ENCODE measurements around the gene FYB1.

DNA sequence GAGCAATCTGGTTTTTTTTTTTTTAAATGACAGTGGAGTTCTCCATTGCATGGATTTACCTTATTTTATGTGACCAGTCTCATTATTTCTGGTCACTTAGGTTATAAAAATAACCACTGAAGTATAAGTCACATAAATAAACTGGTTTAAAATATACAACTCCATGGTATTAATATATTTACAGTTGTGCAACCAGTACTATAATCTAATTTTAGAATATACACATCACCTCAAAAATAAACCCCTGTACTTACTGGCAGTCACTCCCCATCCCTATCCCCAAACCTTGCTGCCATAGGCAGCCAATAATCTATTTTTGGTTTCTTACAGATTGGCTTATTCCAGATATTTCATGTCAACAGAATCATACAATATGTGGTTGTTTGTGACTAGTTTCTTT lies 57.8 kb downstream of the FYB1 start:
- TF ChIP-seq, protein P1, sequence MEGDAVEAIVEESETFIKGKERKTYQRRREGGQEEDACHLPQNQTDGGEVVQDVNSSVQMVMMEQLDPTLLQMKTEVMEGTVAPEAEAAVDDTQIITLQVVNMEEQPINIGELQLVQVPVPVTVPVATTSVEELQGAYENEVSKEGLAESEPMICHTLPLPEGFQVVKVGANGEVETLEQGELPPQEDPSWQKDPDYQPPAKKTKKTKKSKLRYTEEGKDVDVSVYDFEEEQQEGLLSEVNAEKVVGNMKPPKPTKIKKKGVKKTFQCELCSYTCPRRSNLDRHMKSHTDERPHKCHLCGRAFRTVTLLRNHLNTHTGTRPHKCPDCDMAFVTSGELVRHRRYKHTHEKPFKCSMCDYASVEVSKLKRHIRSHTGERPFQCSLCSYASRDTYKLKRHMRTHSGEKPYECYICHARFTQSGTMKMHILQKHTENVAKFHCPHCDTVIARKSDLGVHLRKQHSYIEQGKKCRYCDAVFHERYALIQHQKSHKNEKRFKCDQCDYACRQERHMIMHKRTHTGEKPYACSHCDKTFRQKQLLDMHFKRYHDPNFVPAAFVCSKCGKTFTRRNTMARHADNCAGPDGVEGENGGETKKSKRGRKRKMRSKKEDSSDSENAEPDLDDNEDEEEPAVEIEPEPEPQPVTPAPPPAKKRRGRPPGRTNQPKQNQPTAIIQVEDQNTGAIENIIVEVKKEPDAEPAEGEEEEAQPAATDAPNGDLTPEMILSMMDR (IDR thresholded peaks at IDR 0.05): no peak
- no peak for TF ChIP-seq POLR2AphosphoS5 (IDR thresholded peaks at IDR 0.05)
- TF ChIP-seq POLR2A (IDR thresholded peaks at IDR 0.05): no peak
- no peak for TF ChIP-seq EP300 (IDR thresholded peaks at IDR 0.05)

All from stomach (tissue), 4 donors.